HG02852 (cell line): Measurements from ENCODE around the gene ID2.

ENCODE experiments used
- ATAC-seq: cut with Tn5 transposase; IDR thresholded peaks from one replicate; pipeline ENCODE4 v1.9.1; 2021; ENCODE audit warnings: mild to moderate bottlenecking, moderate library complexity; ENCODE audit not compliant: unreplicated experiment

ID2 gene

GRCh38 chr2:8667896-8668512 is 13.9 kb upstream of the ID2 start:
- no peak for ATAC-seq

GRCh38 chr2:8669157-8669817 is 12.6 kb upstream of the ID2 start:
- no peak for ATAC-seq

GRCh38 chr2:8670580-8670979 is 11.3 kb upstream of the ID2 start:
- no peak for ATAC-seq

GRCh38 chr2:8671176-8671575 is 10.7 kb upstream of the ID2 start:
- no peak for ATAC-seq

GRCh38 chr2:8671802-8672201 is 10.1 kb upstream of the ID2 start:
- ATAC-seq = no peak

GRCh38 chr2:8672940-8673339 is 8.9 kb upstream of the ID2 start:
- ATAC-seq = no peak

- no peak for ATAC-seq
Measured at GRCh38 chr2:8673381-8673780, 8.5 kb upstream of the ID2 start.

- ATAC-seq = no peak
Measured at GRCh38 chr2:8674420-8675009, 7.3 kb upstream of the ID2 start.

GRCh38 chr2:8675543-8675942 is 6.3 kb upstream of the ID2 start:
- no peak for ATAC-seq

GRCh38 chr2:8676191-8676920 is 5.5 kb upstream of the ID2 start:
- ATAC-seq = no peak

GRCh38 chr2:8676921-8677645 is 4.8 kb upstream of the ID2 start:
- no peak for ATAC-seq

GRCh38 chr2:8677646-8678592 is 3.9 kb upstream of the ID2 start:
- no peak for ATAC-seq

- ATAC-seq = peak; percentile 66
Measured at GRCh38 chr2:8678731-8679566, 2.9 kb upstream of the ID2 start.

GRCh38 chr2:8679567-8679826 is 2.4 kb upstream of the ID2 start:
- ATAC-seq = no peak

- ATAC-seq = no peak
Measured at GRCh38 chr2:8679827-8680731, 1.8 kb upstream of the ID2 start.

- no peak for ATAC-seq
Measured at GRCh38 chr2:8680822-8681760, 765 bp upstream of the ID2 start.
